ENCODE measurements around the gene RNF115. TPM values are rescaled to one million over a fixed set of nuclear protein-coding genes. Genes with fewer than 3 reads are reported as not detected.

The RNF115 gene
- total and polyA plus RNA-seq, 2 donors from 2014 or later = 12.3 to 18.0 TPM

DNA sequence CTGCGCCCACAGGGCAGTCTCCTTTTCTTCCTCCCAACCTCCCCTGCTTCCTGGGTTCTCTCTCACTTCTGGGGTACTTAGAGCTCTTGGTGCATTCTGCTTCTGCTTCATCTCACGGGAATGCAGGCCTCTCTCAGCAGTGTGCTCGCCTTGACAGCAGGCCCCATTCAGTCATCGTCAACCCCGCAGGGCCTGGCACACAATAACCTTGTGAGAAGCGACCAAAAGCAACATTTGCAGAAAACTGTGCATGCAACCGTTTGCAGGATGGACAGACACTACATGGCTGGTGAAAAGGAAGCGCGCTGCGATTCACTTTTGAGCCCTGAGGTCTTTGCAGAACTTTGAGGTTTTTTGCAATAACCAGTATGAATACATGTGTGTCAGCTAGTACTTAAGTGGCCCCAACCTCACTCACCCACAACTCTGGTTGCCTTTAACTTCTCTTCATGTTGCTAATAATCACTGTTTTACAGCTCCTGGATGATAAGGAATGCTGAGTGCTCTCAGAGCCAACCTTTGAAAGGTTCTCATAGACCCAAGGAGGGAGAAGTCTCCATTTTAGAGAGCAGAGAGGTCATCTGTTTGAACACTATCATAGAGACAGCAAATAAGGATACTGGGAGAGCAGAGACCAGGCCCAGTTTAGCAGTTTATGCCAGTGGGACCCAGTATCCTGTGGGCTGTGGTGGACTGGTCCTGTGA lies 107.1 kb downstream of the RNF115 start:
- Histone ChIP-seq H3K27ac (ENCODE audit: low read depth in 2 of 2, low read length in 2 of 2) (no peak overlapping the region), H3K9ac (ENCODE audit: low read length in 3 of 3) (no peak overlapping the region), H3K4me3 (ENCODE audit: low read length in 3 of 3) (no peak overlapping the region), H3K9me3 (ENCODE audit: control insufficient read depth in 2 of 3, insufficient read depth in 1 of 3, low read length in 3 of 3) (no peaks in the 10 kb centered on the region), H3K36me3 (ENCODE audit: control insufficient read depth in 2 of 3, insufficient read depth in 3 of 3, low read length in 3 of 3) (no peaks in the 10 kb centered on the region), H3K4me1 (ENCODE audit: control insufficient read depth in 2 of 3, insufficient read depth in 2 of 3, low read depth in 1 of 3, low read length in 3 of 3) (peaks cover 0 to 26% (median 23%) of the 10 kb centered on the region in 3 donors), H3K27me3 (ENCODE audit: control insufficient read depth, insufficient read depth, low read length) (no peaks in the 10 kb centered on the region)
- DNase-seq (no peak), FAIRE-seq (no peak)
- TF ChIP-seq CTCF (IDR thresholded peaks at IDR 0.05; ENCODE audit: borderline replicate concordance, extremely low read depth, insufficient read depth) = no peak
- intact Hi-C loops (cut with DNase I) = no loop called here

GRCh38 chr1:145714524-145715111 lies 109.3 kb downstream of the RNF115 start:
- no peak for TF ChIP-seq CTCF (IDR thresholded peaks at IDR 0.05; ENCODE audit: borderline replicate concordance, extremely low read depth, insufficient read depth)
- Histone ChIP-seq H3K4me3 (ENCODE audit: low read length in 3 of 3) (no peak overlapping the region), H3K9ac (ENCODE audit: low read length in 3 of 3) (peak overlapping the region in 2 of 3 donors; percentile 35 to 56), H3K4me1 (ENCODE audit: control insufficient read depth in 2 of 3, insufficient read depth in 2 of 3, low read depth in 1 of 3, low read length in 3 of 3) (peaks cover 4 to 30% (median 23%) of the 10 kb centered on the region in 3 donors), H3K27ac (ENCODE audit: low read depth in 2 of 2, low read length in 2 of 2) (peak overlapping the region; percentile 89 to 93), H3K27me3 (ENCODE audit: control insufficient read depth, insufficient read depth, low read length) (no peaks in the 10 kb centered on the region), H3K9me3 (ENCODE audit: control insufficient read depth in 2 of 3, insufficient read depth in 1 of 3, low read length in 3 of 3) (no peaks in the 10 kb centered on the region), H3K36me3 (ENCODE audit: control insufficient read depth in 2 of 3, insufficient read depth in 3 of 3, low read length in 3 of 3) (no peaks in the 10 kb centered on the region)
- intact Hi-C loops (cut with DNase I) = no loop called here
- peak in 3 of 5 donors; percentile 21 to 43 (median 23) for DNase-seq
- FAIRE-seq = no peak

- no peak for TF ChIP-seq CTCF (IDR thresholded peaks at IDR 0.05; ENCODE audit: borderline replicate concordance, extremely low read depth, insufficient read depth)
- FAIRE-seq (no peak), DNase-seq (peak; percentile 69 to 94 (median 84))
- H3K4me1 ChIP-seq (ENCODE audit: control insufficient read depth in 2 of 3, insufficient read depth in 2 of 3, low read depth in 1 of 3, low read length in 3 of 3) = peaks cover 4 to 40% (median 35%) of the 10 kb centered on the region in 3 donors
- no peaks in the 10 kb centered on the region for H3K9me3 ChIP-seq (ENCODE audit: control insufficient read depth in 2 of 3, insufficient read depth in 1 of 3, low read length in 3 of 3)
- no peak overlapping the region for H3K4me3 ChIP-seq (ENCODE audit: low read length in 3 of 3)
- no peak overlapping the region for H3K9ac ChIP-seq (ENCODE audit: low read length in 3 of 3)
- H3K36me3 ChIP-seq (ENCODE audit: control insufficient read depth in 2 of 3, insufficient read depth in 3 of 3, low read length in 3 of 3) = no peaks in the 10 kb centered on the region
- intact Hi-C loops (cut with DNase I) = no loop called here
- H3K27me3 ChIP-seq (ENCODE audit: control insufficient read depth, insufficient read depth, low read length) = no peaks in the 10 kb centered on the region
- peak overlapping the region; percentile 87 to 88 for H3K27ac ChIP-seq (ENCODE audit: low read depth in 2 of 2, low read length in 2 of 2)
Measured at GRCh38 chr1:145711213-145711651, 112.7 kb downstream of the RNF115 start.
